SK-N-SH treated with all-trans-retinoic acid at 6 μM for 48 hours (cell line): Measurements from ENCODE around the gene OASL.

Experiments
- ATAC-seq: fragments of 200-7000 bp; cut with Tn5 transposase; 3 replicates; pipeline ENCODE4 v1.9.1; 2020; ENCODE audit warnings: mild to moderate bottlenecking, moderate library complexity
- BACH2 ChIP-seq: fragments of 250-450 bp; sonication (Bioruptor Pico); IDR thresholded peaks from 2 replicates; pipeline ENCODE4 v1.9.0; 2021; ENCODE audit warnings: mild to moderate bottlenecking, borderline replicate concordance
- ESRRG ChIP-seq: fragments of 250-450 bp; sonication (Bioruptor Pico); IDR thresholded peaks from 2 replicates; pipeline ENCODE4 v1.6.1; 2021; ENCODE audit warnings: mild to moderate bottlenecking
- ISL1 ChIP-seq: fragments of 250-450 bp; sonication (Bioruptor Pico); IDR thresholded peaks from 2 replicates; pipeline ENCODE4 v2.1.2; 2022; ENCODE audit warnings: mild to moderate bottlenecking, moderate library complexity
- OSR1 ChIP-seq: fragments of 250-450 bp; sonication (Bioruptor Pico); IDR thresholded peaks from 2 replicates; pipeline ENCODE4 v1.8.0; 2022; ENCODE audit warnings: moderate library complexity, mild to moderate bottlenecking, inconsistent platforms
- PPARA ChIP-seq: fragments of 250-450 bp; sonication (Bioruptor Pico); IDR thresholded peaks from 2 replicates; pipeline ENCODE4 v1.5.0; 2020; ENCODE audit warnings: mild to moderate bottlenecking, borderline replicate concordance
- TCF4 ChIP-seq: fragments of 250-450 bp; sonication (Bioruptor Pico); IDR thresholded peaks from 2 replicates; pipeline ENCODE4 v1.8.0; 2021; ENCODE audit warnings: mild to moderate bottlenecking, moderate library complexity, borderline replicate concordance
- TOX ChIP-seq: fragments of 250-450 bp; sonication (Bioruptor Pico); IDR thresholded peaks from 2 replicates; pipeline ENCODE4 v1.8.0; 2021; ENCODE audit warnings: mild to moderate bottlenecking, moderate library complexity, borderline replicate concordance
- ZC3H10 ChIP-seq: fragments of 250-450 bp; sonication (Bioruptor Pico); IDR thresholded peaks from 2 replicates; pipeline ENCODE4 v1.5.1; 2021; ENCODE audit warnings: mild to moderate bottlenecking, moderate library complexity
- ZFP3 ChIP-seq: fragments of 250-450 bp; sonication (Bioruptor Pico); IDR thresholded peaks from 2 replicates; pipeline ENCODE4 v1.5.0; 2020; ENCODE audit warnings: mild to moderate bottlenecking, moderate library complexity
- ZFP30 ChIP-seq: fragments of 450-650 bp; formaldehyde crosslinking; IDR thresholded peaks from 2 replicates; pipeline ENCODE4 v1.5.0; 2022; ENCODE audit warnings: mild to moderate bottlenecking, moderate library complexity
- ZNF70 ChIP-seq: fragments of 450-650 bp; formaldehyde crosslinking; IDR thresholded peaks from 2 replicates; pipeline ENCODE4 v1.5.0; 2020; ENCODE audit warnings: mild to moderate bottlenecking, moderate library complexity
- ZNF8 ChIP-seq: fragments of 450-650 bp; formaldehyde crosslinking; IDR thresholded peaks from 2 replicates; pipeline ENCODE4 v1.5.0; 2020; ENCODE audit warnings: mild to moderate bottlenecking, moderate library complexity
- TF ChIP-seq, protein P1 (sequence below): fragments of 250-450 bp; sonication (Bioruptor Pico); IDR thresholded peaks from 2 replicates; pipeline ENCODE4 v1.5.1; 2020; ENCODE audit warnings: low read depth, mild to moderate bottlenecking, moderate library complexity
- TF ChIP-seq, protein P2 (sequence below): fragments of 250-450 bp; sonication (Bioruptor Pico); IDR thresholded peaks from 2 replicates; pipeline ENCODE4 v1.8.0; 2020; ENCODE audit warnings: mild to moderate bottlenecking, moderate library complexity, borderline replicate concordance
- TF ChIP-seq, protein P3 (sequence below): fragments of 250-450 bp; sonication (Bioruptor Pico); IDR thresholded peaks from 2 replicates; pipeline ENCODE4 v1.5.1; 2021; ENCODE audit warnings: mild to moderate bottlenecking, moderate library complexity
- TF ChIP-seq, protein P4 (sequence below): fragments of 250-450 bp; sonication (Bioruptor Pico); IDR thresholded peaks from 2 replicates; pipeline ENCODE4 v1.8.0; 2021; ENCODE audit warnings: low read depth, mild to moderate bottlenecking, moderate library complexity, borderline replicate concordance
- TF ChIP-seq, protein P5 (sequence below): fragments of 250-450 bp; sonication (Bioruptor Pico); IDR thresholded peaks from 2 replicates; pipeline ENCODE4 v1.5.0; 2020; ENCODE audit warnings: mild to moderate bottlenecking, moderate library complexity

Gene OASL

DNA sequence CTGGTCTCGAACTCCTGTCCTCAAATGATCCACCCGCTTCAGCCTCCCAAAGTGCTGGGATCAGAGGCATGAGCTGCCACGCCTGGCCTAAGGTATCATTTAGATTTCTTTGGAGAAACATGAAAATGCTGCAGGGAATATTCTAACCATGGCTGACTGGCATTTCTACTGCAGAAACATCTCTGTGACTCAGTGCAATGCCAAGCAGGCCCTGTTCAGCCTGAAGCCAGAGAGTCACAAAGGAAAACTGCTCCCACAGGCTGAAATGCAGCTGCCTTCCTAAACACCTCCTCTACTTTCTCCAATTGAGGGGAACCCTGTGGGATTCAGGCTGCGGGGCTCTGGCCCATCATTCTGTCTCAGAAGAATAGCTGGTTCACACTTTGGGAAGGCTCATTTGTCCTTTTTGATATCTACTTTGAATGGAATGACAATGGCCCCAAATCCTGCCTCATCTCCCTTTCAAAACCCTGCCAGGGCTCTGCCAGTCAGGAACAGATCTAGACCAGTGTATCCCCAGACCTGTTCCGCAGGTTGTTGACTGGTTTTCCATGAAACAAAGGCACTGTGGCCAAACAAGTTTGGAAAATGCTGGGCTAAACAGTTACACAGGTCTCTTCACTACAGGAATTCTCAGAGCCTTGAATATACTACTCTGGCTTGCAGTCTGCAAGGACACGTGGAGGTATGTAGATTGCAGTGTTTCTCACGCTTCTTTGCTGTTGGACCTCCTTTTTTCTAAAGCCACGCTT is 30.5 kb downstream of the OASL start:
- no peak for ATAC-seq

DNA sequence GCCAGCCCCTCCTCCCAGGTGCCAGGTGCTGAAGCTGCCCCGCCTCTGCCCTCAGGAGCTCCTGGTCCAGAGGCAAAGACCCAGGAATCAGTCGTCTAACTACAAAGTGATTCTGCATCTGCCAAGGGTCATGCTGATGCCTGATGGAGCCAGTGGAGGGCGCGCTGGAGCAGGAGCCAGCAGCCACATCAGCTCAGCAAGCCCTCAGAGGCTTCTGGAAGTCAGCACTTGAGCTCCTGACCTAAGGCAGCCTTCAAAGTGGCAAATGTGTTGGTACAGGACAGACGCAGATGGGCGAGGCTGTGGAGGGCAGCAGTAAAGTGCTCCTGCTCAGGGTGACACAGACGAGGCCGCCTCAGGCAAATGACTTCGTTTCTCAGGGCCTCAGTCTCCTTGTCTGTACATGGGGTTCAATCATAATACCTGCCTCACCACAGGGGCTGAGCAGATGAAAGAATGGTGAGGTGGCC is 33.7 kb downstream of the OASL start:
- ATAC-seq: peak; percentile 84
- TF ChIP-seq, protein P1, sequence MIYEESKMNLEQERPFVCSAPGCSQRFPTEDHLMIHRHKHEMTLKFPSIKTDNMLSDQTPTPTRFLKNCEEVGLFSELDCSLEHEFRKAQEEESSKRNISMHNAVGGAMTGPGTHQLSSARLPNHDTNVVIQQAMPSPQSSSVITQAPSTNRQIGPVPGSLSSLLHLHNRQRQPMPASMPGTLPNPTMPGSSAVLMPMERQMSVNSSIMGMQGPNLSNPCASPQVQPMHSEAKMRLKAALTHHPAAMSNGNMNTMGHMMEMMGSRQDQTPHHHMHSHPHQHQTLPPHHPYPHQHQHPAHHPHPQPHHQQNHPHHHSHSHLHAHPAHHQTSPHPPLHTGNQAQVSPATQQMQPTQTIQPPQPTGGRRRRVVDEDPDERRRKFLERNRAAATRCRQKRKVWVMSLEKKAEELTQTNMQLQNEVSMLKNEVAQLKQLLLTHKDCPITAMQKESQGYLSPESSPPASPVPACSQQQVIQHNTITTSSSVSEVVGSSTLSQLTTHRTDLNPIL: no peak
- TF ChIP-seq PPARA (CRISPR knock-in tag): no peak

More for the DNA sequence above, 30.5 kb downstream of the OASL start:
- TF ChIP-seq TCF4 (CRISPR knock-in tag): no peak
- no peak for TF ChIP-seq OSR1 (CRISPR knock-in tag)
- TF ChIP-seq, protein P2, sequence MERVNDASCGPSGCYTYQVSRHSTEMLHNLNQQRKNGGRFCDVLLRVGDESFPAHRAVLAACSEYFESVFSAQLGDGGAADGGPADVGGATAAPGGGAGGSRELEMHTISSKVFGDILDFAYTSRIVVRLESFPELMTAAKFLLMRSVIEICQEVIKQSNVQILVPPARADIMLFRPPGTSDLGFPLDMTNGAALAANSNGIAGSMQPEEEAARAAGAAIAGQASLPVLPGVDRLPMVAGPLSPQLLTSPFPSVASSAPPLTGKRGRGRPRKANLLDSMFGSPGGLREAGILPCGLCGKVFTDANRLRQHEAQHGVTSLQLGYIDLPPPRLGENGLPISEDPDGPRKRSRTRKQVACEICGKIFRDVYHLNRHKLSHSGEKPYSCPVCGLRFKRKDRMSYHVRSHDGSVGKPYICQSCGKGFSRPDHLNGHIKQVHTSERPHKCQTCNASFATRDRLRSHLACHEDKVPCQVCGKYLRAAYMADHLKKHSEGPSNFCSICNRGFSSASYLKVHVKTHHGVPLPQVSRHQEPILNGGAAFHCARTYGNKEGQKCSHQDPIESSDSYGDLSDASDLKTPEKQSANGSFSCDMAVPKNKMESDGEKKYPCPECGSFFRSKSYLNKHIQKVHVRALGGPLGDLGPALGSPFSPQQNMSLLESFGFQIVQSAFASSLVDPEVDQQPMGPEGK: no peak
- TF ChIP-seq ZNF8: no peak
- TF ChIP-seq, protein P3, sequence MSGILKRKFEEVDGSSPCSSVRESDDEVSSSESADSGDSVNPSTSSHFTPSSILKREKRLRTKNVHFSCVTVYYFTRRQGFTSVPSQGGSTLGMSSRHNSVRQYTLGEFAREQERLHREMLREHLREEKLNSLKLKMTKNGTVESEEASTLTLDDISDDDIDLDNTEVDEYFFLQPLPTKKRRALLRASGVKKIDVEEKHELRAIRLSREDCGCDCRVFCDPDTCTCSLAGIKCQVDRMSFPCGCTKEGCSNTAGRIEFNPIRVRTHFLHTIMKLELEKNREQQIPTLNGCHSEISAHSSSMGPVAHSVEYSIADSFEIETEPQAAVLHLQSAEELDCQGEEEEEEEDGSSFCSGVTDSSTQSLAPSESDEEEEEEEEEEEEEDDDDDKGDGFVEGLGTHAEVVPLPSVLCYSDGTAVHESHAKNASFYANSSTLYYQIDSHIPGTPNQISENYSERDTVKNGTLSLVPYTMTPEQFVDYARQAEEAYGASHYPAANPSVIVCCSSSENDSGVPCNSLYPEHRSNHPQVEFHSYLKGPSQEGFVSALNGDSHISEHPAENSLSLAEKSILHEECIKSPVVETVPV: no peak
- no peak for TF ChIP-seq ESRRG (CRISPR knock-in tag)
- TF ChIP-seq BACH2 (CRISPR knock-in tag): no peak
- no peak for TF ChIP-seq TOX
- TF ChIP-seq, protein P4, sequence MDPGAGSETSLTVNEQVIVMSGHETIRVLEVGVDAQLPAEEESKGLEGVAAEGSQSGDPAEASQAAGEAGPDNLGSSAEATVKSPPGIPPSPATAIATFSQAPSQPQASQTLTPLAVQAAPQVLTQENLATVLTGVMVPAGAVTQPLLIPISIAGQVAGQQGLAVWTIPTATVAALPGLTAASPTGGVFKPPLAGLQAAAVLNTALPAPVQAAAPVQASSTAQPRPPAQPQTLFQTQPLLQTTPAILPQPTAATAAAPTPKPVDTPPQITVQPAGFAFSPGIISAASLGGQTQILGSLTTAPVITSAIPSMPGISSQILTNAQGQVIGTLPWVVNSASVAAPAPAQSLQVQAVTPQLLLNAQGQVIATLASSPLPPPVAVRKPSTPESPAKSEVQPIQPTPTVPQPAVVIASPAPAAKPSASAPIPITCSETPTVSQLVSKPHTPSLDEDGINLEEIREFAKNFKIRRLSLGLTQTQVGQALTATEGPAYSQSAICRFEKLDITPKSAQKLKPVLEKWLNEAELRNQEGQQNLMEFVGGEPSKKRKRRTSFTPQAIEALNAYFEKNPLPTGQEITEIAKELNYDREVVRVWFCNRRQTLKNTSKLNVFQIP (CRISPR knock-in tag): no peak

DNA sequence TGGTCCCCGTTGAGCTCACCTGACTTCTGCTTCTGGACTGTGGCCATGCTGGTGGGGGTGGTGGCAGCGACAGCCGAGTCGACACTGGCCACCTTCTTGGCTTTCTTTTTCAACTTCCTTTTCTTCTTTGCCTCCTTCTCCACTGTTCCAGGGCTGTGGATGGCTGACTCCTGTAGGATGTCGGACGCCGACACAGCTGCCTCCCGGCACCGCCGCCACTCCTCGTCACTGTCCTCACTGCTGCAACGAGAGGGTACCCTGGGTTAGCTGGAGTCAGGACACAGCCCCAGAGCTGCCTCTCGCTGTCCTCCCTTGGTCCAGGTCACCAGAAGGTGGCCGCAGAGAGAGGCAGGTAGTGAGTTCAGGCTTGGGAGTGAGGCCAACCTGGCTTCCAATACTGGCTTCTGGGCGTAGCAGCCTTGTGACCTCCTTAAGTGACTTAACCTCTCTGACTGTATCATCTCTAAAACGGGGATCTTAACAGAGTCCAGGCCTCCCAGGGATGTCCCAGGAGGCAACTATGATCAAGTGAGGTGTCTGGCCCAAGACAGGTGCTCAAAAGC is 34.7 kb downstream of the OASL start:
- TF ChIP-seq, protein P1: no peak
- no peak for TF ChIP-seq ZC3H10 (CRISPR knock-in tag)
- TF ChIP-seq, protein P5, sequence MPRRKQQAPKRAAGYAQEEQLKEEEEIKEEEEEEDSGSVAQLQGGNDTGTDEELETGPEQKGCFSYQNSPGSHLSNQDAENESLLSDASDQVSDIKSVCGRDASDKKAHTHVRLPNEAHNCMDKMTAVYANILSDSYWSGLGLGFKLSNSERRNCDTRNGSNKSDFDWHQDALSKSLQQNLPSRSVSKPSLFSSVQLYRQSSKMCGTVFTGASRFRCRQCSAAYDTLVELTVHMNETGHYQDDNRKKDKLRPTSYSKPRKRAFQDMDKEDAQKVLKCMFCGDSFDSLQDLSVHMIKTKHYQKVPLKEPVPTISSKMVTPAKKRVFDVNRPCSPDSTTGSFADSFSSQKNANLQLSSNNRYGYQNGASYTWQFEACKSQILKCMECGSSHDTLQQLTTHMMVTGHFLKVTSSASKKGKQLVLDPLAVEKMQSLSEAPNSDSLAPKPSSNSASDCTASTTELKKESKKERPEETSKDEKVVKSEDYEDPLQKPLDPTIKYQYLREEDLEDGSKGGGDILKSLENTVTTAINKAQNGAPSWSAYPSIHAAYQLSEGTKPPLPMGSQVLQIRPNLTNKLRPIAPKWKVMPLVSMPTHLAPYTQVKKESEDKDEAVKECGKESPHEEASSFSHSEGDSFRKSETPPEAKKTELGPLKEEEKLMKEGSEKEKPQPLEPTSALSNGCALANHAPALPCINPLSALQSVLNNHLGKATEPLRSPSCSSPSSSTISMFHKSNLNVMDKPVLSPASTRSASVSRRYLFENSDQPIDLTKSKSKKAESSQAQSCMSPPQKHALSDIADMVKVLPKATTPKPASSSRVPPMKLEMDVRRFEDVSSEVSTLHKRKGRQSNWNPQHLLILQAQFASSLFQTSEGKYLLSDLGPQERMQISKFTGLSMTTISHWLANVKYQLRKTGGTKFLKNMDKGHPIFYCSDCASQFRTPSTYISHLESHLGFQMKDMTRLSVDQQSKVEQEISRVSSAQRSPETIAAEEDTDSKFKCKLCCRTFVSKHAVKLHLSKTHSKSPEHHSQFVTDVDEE (CRISPR knock-in tag): no peak
- TF ChIP-seq PPARA (CRISPR knock-in tag): no peak
- ATAC-seq: no peak

DNA sequence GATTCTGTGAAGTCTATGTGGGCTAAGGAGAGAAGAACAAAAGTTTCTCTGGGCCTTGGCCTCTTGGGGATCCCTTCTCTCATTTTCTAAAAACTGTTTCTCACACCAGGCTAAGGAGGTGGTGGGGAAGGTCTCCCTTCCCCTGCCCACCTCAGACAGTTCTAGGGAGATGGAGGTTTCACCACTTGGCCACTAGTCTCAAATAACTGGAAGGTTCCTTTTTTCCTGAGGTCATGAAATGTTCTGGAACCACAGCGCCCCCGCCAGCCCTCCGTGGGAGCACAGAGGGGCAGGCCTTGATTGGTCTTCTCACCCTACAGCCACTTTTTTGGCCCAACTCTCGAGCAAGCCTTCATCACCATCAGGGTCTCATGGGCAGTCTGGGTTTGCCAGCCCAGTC is 35.4 kb downstream of the OASL start:
- no peak for TF ChIP-seq ZFP30
- TF ChIP-seq, protein P1: no peak
- TF ChIP-seq ZFP3 (CRISPR knock-in tag): no peak
- TF ChIP-seq ZNF70: no peak
- TF ChIP-seq ZNF8: no peak
- TF ChIP-seq ISL1 (CRISPR knock-in tag): no peak
- TF ChIP-seq, protein P5 (CRISPR knock-in tag): no peak
- TF ChIP-seq, all 23 proteins: peak for 0
- no peak for ATAC-seq
